GM19238 (cell line): ENCODE data around the gene NKIRAS1.

ENCODE experiments used
- DNase-seq: peaks from one replicate; pipeline ENCODE4 v3.0.0; 2011; ENCODE audit warnings: low spot score; ENCODE audit not compliant: insufficient read length

NKIRAS1 gene

DNA sequence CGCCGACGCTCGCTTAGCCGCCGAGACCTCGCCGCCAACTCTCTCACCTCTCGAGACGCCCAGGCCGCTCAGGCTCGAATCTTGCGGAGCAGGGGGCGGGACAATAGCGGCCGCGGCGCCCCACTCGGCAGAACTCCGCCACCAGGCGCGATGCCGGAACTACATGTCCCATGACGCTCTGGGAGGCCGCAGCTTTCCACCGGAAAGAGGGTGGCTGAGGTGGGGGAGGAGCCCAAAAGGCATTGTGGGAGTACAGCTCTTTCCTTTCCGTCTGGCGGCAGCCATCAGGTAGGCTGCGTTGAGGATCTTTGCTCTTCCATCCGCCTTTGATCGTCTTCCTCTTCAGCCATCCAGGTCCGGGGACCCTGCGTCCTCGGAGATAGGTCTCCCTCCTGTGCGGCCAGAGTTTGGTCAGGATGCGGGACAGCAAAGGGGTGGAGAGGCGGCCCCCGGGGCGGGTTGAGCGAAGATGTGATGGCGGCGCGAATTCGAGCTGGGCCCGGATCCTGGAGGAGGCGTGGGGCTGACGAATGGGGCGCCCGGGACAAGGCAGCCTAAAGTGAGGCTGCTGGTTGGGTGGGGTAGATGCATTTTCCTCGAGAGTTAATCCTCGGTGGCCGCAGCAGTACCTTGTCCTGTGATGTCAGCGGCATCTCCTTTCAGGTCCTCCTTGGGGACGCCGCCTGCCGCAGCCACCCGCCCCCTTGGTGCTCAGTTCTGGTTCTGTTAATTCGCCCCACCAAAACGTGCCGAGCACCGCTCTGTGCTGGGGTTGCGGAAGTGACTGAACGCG is at the start of gene NKIRAS1, which contains the start of gene RPL15:
Gene NKIRAS1, minus strand, starts transcription at position 105 of the 793 bp plus-strand sequence. CDS start 6,086 bp downstream, outside the sequence.
Gene RPL15, plus strand, starts transcription at position 247 of the 793 bp plus-strand sequence. CDS start 728 bp downstream, outside the sequence.
- DNase-seq, result peak; percentile 89

DNA sequence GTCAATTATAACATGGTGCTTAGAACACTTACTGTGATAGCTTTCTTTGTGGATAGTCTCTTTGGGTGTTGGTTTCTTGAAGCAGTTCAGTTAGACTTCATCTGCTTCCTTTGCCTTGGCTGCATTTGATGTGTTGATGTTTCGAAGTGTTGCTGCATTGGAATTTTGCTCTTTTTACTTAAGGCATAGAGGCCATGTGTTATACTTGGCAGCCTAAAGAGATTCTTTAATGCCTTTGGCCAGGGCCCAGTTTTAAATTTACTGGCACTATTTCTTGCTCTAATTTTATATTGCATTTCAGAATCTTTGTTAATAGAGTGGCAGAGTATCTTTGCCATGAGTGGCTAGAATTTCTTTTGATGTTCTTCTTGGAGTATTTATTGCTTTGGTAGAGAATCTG is 49.5 kb upstream of the NKIRAS1 start:
- no peak for DNase-seq

DNA sequence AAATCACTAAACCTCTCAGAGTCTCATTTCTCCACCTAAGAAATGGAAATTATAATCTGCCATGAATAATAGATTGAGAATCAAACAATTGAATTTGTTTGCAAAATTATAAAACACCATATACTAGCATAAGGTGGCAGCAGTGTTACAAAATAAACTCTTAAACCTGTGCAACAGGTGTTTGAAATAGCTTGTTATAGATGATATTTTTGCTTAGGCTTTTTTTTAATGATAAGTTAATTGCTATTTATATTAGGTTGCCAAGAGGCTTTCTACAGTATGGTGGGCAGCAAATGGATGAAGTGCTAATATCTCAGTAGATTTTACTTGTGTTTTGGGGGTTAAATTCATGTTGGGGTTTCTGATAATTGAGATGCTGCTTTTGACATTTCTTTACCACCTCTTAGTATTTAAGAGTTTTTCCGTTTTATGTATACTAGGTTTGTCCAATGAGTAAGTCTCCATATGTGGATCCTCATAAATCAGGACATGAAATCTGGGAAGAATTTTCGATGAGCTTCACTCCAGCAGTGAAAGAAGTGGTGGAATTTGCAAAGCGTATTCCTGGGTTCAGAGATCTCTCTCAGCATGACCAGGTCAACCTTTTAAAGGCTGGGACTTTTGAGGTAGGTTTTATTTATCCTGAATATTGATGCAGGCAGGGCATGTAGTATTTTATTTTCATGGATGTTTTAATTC is 47.9 kb upstream of the NKIRAS1 start:
- no peak for DNase-seq

DNA sequence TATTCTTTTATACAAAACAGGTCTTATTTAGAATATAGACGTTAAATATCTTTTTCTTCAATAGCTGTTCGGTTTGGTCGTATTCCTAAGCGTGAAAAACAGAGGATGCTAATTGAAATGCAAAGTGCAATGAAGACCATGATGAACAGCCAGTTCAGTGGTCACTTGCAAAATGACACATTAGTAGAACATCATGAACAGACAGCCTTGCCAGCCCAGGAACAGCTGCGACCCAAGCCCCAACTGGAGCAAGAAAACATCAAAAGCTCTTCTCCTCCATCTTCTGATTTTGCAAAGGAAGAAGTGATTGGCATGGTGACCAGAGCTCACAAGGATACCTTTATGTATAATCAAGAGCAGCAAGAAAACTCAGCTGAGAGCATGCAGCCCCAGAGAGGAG is 45.1 kb upstream of the NKIRAS1 start:
- no peak for DNase-seq

DNA sequence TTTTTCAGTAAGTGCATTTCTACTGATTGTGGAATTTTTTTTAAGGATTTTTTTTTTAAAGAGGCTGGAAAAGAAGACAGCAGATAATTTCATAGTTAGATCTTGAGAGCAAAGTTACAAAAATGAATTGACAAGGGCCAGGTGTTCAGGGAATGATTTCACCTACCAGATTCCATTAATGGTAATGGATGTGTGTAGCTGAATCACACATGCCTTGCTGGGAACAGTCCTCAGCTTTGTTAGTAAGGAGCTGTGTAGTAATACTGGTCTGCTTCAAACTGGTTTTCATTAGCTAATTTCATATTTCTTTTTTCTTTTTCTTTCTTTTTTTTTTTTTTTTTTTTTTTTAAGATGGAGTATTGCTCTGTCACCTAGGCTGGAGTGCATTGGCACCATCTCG is 44.3 kb upstream of the NKIRAS1 start:
- no peak for DNase-seq

DNA sequence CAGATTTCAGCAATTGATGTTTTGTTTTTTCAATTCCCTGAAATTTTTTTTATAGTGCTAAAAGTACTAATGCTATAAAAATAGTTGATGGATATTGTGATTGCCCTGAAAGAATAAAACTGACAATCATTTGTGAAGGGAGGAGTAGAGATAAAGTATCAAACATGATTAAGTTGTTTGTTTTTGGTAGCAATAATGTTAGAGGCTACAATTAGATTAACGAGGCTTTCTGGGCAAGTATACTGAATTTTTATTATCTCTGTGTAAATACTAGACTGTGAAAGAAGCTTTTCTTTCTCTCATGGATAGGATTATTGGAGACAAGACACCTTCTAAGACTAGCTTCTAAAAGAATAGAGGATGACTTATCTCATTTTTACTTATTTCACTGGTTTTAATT is 43.9 kb upstream of the NKIRAS1 start:
- no peak for DNase-seq

DNA sequence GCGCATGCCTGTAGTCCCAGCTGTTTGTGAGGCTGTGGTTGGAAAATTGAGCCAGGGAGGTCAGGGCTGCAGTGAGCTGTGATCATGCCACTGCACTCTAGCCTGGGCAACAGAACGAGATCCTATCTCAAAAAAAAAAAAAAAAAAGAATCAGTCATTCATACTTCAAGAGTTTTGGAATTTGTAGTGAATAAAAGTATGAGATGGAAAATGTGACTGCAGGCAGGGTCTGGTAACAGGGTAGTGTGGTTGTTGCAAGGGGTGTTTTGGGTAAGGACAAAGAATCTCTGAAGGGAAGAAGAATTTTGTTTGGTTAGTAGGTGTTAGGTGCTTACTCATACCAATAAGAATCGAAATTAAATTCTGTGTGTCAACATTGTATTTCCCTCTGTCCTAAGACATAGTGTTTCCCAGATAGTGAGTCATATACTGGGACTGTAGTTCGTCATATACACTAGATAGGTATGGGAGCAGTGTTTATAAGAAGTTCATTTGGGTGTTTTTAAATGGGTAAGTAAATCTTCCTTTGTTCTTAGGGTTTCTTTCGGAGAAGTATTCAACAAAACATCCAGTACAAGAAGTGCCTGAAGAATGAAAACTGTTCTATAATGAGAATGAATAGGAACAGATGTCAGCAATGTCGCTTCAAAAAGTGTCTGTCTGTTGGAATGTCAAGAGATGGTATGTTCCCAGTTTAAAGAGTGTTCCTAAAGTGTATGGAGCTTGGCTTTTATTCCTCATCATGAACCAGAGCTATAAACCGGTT is 42.5 kb upstream of the NKIRAS1 start:
- no peak for DNase-seq

DNA sequence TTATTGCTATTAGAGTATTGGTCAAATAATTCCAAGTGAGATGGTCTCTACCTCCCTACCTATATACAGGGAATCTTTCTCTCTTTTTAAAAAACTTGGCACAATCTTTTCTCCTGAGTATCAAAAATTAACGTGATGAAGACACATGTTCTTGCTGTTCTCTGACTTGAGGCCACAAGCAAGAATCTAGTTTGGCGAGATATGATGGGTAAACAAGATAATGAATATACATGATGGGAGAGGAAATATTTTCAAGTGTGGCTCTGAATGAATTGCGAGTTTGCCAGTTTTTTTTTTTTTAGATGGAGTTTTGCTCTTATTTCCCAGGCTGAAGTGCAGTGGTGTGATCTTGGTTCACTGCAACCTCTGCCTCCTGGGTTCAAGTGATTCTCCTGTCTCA is 39.9 kb upstream of the NKIRAS1 start:
- no peak for DNase-seq

DNA sequence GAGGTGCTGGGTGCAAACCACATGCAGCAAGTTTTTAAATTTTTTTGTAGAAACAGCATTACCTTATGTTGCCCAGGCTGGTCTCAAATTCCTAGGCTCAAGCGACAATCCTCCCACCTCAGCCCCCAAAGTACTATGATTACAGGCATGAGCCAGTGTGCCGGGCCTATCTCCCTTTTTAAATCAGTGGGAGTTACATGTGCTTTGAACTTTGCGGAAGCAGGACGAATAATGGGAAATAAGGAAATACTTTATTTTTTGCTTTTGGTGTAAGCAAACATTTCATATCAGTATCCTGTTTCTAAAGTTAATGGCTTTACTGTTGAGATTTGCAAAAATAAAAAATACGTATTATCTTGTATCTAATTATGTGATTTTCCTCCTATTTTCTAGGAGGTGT is 37.4 kb upstream of the NKIRAS1 start:
- no peak for DNase-seq

DNA sequence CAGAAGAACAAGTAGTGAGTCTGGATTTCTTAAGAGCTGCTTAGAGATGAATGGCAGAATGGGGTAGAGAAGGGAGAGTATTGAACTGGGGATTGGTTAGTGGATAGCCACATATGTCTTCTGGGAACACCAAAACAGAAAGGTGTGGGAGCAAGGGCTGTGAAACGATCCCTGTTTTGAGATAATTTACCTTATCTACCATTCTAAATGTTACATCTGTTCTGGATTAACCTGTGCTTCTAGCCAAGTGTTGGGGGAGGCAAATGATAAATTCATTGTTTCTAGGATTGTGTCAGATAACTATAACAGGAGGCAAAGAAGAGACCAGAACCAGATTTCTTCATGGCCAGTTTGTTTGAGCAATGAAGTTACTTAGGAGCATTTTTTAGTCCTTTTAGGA is 36.7 kb upstream of the NKIRAS1 start:
- no peak for DNase-seq

DNA sequence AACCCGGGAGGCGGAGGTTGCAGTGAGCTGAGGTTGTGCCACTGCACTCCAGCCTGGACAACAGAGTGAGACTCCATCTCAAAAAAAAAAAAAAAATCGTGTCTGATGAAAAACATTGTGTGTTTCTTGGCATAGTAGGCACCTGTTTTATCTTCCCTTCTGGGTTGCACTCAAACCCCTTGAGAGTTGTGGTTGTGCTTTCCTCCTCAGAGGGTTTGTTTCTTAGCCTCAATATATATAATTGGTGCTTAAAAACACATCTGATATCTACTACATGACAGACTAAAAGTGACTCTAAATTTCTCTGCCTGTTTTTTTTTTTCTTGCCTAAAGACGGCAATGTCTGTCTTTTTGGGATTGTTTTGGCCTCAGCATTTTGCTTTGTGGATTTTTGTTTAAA is 35.9 kb upstream of the NKIRAS1 start:
- no peak for DNase-seq

DNA sequence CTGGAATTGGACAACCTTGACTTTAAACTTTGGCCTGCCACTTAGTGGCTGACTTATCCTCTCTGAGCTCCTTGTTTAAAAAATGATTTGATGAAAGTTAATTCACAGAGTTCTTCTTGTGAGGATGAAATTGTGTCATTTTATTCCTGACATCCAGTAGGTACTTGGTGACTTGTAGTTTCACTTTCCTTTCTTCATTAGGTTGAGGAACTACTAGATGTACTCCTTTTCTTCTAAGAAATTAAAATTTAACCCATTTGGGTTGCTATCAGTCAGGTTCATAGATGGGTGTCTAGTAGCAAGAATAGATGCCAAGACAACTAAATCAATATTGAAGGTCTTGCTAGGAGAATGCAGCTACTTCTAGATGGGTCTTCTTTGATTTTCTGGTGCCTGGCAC is 33.5 kb upstream of the NKIRAS1 start:
- DNase-seq, result no peak

DNA sequence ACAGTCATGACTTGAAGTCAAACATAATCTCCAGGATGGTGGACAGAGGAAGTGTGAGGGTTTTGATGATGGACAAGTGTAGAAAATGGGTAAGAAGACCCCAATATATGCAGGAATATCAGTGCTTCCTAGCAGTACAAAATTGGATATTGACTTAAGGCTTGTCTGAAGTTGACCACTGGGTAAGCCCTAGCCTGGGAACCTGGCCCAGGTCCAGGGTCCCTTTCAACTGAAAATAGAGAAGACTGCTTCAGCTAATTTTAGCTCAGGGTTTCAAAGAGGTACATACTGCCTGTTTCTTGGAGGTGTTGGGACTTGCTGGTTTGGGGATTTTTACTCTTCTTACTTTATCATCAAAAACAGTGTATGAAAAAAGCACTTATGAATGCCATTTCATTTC is 33.0 kb upstream of the NKIRAS1 start:
- no peak for DNase-seq

DNA sequence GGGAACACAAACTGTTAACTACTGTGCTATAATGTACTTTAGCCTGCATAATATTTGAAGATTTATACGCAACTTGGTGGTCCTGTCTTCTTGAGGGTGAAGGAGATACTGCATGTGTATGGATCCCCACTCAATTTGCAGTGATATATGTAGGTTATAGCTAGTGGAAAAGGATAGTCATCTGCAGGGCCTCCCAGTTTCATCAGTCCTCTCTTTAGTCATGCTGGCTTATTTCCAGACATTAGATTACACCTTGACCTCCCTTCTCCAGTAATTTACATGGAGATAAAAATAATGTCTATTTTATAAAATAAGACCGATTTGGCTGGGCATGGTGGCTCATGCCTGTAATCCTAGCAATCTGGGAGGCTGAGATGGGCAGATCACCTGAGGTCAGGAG is 32.0 kb upstream of the NKIRAS1 start:
- DNase-seq, result no peak

DNA sequence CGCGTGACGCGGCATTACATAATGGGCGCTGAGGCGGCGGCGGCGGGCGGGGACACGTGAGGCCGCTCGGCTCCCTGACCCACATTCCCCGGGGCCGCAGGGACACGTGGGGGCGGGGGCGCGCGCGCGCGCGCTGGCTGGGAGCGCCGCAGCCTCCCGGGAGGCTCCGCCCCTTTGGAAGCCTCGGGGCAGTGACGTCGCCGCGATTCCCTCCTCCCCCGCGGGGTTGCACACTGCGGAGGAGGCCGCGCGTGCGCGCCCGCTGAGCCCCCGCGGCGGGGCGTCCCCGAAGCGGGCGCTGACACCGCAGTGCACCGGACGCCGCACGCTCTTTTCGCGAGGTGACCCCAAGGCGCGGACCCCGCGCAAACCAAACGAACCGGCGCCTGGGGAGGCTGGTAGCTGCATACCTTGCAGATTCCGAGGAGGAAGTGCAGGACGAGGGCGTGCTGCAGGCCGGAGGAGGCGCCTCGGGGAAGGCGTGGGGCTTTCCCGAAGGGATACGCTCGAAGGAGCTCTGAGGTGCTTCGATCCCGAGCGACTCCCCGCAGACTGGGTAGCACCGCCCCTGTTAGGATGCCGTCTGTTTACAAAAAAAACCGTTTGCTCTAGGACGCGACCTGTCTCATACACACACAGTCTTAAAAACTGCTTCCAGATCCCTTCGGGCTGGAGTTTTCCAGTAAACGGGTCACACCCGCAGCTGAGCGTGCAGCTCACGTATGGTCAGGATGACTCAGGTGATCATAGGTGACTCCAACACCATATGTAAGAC is 29.3 kb upstream of the NKIRAS1 start:
- peak; percentile 93 for DNase-seq

DNA sequence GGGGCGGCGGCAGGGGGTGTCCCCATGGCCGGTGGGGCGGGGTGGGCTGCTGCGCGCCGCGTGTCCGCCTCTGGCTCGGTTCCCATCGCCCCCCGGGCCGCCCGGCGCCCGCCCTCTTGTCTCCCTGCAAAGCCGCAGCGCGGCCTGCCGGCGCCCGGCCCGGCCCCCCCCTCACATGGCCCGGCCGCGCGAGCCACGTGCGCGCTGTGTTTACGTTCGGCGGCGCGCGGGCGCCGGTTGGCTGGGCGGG is 28.8 kb upstream of the NKIRAS1 start:
- DNase-seq, result no peak

DNA sequence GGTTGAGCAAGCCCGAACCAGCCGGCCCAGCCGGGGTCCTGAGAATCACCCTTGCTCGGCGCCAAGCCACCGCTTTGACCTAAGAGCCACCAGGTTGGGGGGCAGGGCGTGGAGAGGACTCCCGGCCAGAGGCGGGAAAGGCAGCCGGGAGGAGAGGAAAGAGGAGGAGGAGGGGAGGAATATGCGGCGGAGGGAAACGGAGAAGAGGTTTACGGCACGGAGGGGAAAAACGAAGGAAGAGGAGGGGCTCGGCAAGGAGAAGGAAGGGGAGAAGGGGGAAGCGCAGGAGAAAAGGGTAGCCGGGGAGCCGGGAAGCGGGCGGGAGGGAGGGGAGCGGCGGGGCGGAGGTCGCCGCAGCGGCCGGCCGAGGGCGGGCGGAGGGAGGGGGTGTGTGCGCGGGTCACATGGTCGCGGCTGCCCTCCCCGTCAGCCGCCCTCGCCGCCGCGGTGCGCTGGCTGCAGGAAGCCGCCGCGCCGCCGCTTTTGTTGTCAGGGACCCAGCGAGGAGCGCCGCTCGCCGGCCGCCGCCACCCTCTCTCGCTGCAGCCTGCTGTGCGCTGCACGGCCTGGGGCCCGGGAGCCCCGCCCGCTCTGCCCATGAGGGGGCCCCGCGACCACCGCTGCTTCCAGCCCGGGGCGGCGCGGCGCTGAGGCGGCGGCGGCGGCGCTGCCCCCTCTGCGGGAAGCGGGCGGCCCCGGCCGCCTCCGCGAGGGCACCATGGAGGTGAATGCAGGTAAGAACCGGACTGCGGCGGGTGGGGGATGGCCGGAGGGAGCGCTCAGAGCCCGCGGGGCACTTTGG is 28.3 kb upstream of the NKIRAS1 start, which contains the start of gene NR1D2:
Gene NR1D2, plus strand, starts transcription at position 426 of the 802 bp plus-strand sequence. Its CDS starts 293 bp downstream, at position 719.
- peak; percentile 83 for DNase-seq

DNA sequence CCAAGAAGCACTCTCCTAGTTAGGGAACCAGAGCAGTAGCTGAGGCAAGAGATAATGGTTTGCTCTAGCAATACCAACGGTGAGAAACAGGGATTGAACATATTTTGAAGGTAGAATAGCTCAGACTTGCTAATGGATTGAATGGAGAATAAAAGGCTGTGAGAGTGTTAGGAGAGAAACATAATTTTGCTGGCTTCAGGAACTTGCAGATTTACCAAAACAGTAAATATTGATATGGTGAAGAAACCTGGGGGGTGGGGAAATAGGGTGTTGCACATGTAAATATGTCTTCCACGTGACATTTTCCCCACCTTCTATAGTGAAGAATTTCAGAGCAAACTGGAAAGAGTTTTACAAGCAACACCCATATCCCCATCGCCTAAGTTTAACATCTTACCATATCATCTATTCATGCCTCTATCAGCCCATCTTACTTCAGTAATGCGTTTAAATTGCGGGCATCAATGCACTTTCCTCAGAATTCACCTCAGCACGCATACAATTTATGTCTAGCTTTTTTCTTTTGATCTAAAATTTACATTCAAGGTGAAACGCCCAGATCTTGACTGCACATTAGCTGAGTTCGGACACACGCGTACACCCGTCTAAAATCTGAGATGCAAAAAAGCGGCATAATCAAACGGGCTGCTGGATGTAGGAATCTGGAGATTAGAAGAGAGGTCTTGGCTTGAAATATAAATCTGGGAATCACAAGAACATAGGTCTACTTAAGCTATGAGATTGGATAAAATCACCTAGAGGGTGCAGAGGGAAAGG is 27.4 kb upstream of the NKIRAS1 start:
- DNase-seq, result no peak

DNA sequence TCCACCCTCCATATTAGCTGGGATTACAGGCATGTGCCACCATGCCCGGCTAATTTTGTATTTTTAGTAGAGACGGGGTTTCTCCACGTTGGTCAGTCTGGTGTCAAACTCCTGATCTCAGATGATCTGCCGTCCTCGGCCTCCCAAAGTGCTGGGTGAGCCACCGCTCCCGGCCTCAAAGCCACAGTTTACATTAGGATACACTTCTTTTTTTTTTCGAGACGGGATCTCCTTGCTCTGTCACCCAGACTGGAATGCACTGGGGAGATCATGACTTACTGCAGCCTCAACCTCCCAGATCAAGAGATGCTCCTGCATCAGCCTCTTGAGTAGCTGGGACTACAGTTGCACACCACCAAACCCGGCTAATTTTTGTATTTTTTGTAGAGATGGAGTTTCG is 25.8 kb upstream of the NKIRAS1 start:
- DNase-seq, result no peak

DNA sequence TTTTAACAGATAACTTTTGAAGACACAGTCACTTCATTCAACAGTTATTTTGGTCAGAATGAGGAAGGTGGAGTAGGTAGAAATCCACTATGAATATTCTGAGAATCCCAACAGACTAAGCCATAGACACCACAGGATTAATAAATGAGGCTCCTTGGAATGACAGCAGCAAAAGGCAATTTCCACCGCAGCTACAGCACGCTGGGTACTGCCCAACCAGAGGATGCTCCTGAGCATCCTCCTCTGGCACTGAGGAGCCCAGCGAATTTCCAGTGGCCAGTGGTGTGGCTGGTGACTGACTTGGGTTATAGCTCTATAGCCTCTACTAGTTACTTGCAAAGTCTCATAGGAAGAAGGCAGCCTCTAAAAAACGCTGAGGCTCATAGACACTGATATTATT is 24.6 kb upstream of the NKIRAS1 start:
- no peak for DNase-seq
